H4 (cell line): ENCODE data around the gene SPDYE9. TPM values are rescaled to one million over a fixed set of nuclear protein-coding genes. Genes with fewer than 3 reads are reported as not detected.
"Not testable (repeated sequence)": the region's sequence is repeated elsewhere in the genome, so short reads cannot be mapped to it uniquely, and the experiment has no call there.

Source experiments
- DNase-seq: peaks from one replicate; pipeline ENCODE4 v3.0.0-alpha.2; 2015; ENCODE audit warnings: low spot score
- total RNA-seq: library from RNA; depleted of rRNA; stranded (reverse); fragments of >200 nt; shearing (Covaris generic); gene quantifications from 2 replicates; pipeline ENCODE4 v1.2.3, GENCODE V29; 2014; rRNA removed

Gene SPDYE9, protein sequence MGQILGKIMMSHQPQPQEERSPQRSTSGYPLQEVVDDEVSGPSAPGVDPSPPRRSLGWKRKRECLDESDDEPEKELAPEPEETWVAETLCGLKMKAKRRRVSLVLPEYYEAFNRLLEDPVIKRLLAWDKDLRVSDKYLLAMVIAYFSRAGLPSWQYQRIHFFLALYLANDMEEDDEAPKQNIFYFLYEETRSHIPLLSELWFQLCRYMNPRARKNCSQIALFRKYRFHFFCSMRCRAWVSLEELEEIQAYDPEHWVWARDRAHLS
- not detected in 2 replicates for total RNA-seq

- not testable (repeated sequence) for DNase-seq
Measured at GRCh38 chr7:73085938-73086337, at the start of gene SPDYE9. TSS of gene SPDYE9 (minus strand) at chr7:73086038. CDS start at chr7:73084238, 1,800 bp downstream.

GRCh38 chr7:73134866-73135265 is 49.0 kb upstream of the SPDYE9 start:
- DNase-seq, result not testable (repeated sequence)

DNA sequence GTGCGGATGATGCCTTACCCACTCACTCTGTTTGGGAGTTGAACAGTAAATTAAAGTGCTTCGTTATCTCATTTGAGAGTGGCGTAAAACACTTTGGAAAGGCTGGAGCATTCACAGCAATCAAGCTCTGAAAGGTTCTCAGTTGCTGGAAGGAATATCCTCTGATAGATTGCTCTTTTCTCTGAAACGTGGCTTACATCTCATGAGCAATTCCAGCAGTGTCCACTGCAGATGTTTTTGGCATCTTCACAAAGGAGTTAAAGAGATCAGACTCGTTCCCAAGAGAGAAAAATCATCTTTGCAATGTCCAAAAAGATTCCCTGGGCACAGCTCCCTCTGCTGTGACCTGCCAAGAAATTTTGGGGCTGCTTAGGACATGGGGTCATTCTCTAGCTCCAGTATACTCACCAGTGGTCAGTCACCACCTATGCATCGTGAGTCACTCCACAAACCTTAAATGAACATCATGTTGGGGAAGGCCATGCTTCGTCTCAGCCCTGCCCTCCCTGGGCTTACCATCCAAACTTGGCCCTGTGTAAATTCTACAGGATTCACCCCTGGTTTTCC is 46.9 kb upstream of the SPDYE9 start:
- DNase-seq, result not testable (repeated sequence)

DNA sequence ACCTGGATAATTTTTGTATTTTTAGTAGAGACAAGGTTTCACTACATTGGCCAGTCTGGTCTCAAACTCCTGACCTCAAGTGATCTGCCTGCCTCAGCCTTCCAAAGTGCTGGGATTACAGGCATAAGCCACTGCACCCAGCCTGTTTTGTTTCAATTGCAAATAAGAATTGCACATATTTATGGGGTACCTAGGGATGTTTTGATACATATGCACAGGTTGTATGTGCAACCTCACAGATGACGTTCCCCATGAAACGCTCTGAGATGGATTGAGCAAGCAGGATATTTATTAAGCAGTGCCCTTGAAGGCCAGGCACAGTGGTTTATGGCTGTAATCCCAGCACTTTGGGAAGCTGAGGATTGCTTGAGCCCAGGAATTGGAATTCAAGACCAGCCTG is 44.8 kb upstream of the SPDYE9 start:
- not testable (repeated sequence) for DNase-seq

DNA sequence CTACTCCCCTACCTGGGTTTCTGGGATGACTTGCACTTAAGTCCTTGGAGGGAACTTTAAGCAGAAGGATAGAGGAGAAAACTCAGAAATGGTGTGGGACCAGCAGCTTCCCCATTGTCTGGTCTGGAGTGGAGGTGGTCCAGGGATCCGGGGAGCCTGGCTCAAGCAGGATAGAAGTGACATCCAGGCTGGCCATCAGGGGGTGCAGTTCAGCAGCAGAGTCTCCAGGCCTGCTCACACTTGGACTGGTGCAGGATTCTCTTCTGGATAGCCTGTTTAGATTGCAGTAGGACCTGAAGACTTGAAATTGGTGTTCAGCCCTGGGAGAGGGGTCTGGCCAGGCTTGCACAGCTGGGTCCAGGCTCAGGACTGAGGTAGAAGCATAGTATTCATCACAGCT is 38.3 kb upstream of the SPDYE9 start:
- DNase-seq, result not testable (repeated sequence)

DNA sequence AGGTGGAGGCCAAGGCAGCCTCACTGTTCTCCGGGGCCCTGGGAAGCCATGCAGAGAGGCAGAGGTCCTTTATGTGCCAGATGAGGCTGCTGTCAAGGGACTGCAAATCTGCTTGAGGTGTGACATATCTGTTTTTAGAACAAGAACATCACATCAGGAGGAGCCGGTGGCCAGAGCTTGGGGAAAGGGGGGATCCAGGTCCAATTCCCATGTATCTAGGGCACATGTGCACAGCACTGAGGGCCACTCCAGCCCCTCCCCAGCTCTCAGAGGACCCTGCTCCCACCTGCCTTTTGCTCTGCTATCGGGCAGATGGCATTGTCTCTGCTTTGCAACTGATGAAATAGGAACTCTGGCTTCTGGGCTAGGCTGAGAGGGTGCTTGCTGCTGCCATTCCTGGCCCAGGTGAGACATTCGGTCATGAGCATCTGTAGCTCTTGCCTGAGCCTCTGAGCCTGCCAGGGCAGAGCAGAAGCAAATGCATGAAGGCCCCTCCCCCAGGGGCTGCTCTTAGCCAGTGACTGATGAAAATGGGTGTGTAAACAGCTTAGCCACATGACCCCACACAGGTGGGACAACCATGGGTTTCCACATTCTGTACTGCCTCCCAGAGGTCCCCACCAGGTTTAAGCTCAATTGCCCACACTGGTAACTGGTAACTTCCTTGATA is 37.1 kb upstream of the SPDYE9 start:
- not testable (repeated sequence) for DNase-seq

- DNase-seq, result not testable (repeated sequence)
Measured at GRCh38 chr7:73118155-73118554, 32.3 kb upstream of the SPDYE9 start.

DNA sequence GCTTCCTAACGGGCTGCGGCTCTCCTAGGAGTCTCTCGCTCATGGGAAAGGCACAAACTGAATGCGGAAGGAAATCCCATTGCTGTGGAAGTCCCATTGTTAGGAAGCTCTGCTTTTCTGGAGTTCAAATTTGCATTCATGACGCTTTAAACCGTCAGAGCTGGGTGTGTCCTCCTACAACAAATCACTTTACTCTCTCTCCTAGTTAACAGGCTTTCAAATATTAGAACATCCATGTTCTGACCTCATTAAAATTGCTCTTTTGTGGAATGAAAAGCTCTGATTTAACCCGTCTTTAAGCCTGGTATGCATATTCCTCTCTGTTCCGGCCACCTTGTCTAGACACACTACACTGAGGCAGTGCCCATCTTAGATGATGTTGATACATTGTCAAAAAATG is 28.0 kb downstream of the SPDYE9 start, which contains the start of gene SPDYE11:
Gene SPDYE11, minus strand, starts transcription at position 101 of the 400 bp plus-strand sequence. CDS start 1,800 bp downstream, outside the sequence.
- DNase-seq, result not testable (repeated sequence)

DNA sequence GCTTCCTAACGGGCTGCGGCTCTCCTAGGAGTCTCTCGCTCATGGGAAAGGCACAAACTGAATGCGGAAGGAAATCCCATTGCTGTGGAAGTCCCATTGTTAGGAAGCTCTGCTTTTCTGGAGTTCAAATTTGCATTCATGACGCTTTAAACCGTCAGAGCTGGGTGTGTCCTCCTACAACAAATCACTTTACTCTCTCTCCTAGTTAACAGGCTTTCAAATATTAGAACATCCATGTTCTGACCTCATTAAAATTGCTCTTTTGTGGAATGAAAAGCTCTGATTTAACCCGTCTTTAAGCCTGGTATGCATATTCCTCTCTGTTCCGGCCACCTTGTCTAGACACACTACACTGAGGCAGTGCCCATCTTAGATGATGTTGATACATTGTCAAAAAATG is 56.2 kb downstream of the SPDYE9 start, which contains the start of gene SPDYE8:
Gene SPDYE8, minus strand, starts transcription at position 101 of the 400 bp plus-strand sequence. CDS start 1,800 bp downstream, outside the sequence.
- DNase-seq, result not testable (repeated sequence)

Other genes with a start within 250 kb of the SPDYE9 start
- gene POM121, start 160.9 kb downstream of the SPDYE9 start, total RNA-seq, result 3.1 and 5.2 TPM in 2 replicates
- gene TRIM74, start 116.6 kb downstream of the SPDYE9 start, total RNA-seq, result not detected in 2 replicates
- gene SPDYE8, start 56.3 kb downstream of the SPDYE9 start, total RNA-seq, result not detected in 2 replicates
- not detected in 2 replicates for gene SPDYE11, start 28.1 kb downstream of the SPDYE9 start, total RNA-seq
- 19.9 and 34.0 TPM in 2 replicates for gene NSUN5, start 222.8 kb upstream of the SPDYE9 start, total RNA-seq
- not detected in 2 replicates for gene TRIM50, start 242.0 kb upstream of the SPDYE9 start, total RNA-seq
- gene FKBP6, start 242.1 kb upstream of the SPDYE9 start, total RNA-seq, result not detected in 2 replicates